HUES6 (cell line): ENCODE measurements around the gene EHMT1.
A peak's percentile ranks its signal among the peaks of the same experiment; 100 is the strongest.
"Not testable (repeated sequence)": the region's sequence is repeated elsewhere in the genome, so short reads cannot be mapped to it uniquely, and the experiment has no call there.

Experiments used
- H3K27ac ChIP-seq: 2 replicates; pipeline ENCODE4 v1.7.0; 2013; ENCODE audit warnings: low read depth, mild to moderate bottlenecking, low read length, inconsistent platforms
- H3K27me3 ChIP-seq: 2 replicates; pipeline ENCODE4 v1.6.1; 2013; ENCODE audit warnings: low read length; ENCODE audit not compliant: control insufficient read depth, insufficient read depth
- H3K36me3 ChIP-seq: 2 replicates; pipeline ENCODE4 v1.6.1; 2013; ENCODE audit warnings: low read length; ENCODE audit not compliant: control insufficient read depth, insufficient read depth
- H3K4me1 ChIP-seq: 2 replicates; pipeline ENCODE4 v1.6.1; 2013; ENCODE audit warnings: low read length; ENCODE audit not compliant: control insufficient read depth, insufficient read depth
- H3K4me3 ChIP-seq: 2 replicates; pipeline ENCODE4 v1.5.1; 2013; ENCODE audit warnings: low read depth, low read length
- H3K9ac ChIP-seq: one replicate; pipeline ENCODE4 v1.6.1; 2013; ENCODE audit warnings: mild to moderate bottlenecking, low read length
- H3K9me3 ChIP-seq: 2 replicates; pipeline ENCODE4 v1.6.1; 2013; ENCODE audit warnings: low read depth, low read length; ENCODE audit not compliant: control insufficient read depth, insufficient read depth

The EHMT1 gene

DNA sequence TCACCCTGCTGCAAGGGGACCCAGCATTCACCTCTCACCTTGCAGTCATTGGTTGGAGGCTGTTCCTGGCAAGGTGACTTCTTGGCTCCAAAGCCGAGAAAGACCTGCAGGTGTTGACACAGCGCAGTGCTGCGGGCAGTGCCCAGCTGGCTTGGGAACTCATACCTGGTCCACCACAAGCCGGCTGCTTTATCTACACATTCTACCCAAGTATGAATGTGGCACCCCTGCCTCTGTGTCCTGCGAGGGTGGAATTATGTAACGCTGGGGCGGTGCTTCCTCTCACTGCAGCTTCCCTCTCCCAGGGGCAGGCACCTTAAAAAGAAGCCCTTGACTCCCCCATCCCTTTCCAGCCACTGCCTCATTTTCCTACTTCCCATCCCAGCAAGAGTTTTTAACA lies 26.0 kb upstream of the EHMT1 start:
- Histone ChIP-seq H3K36me3 (peaks cover 14% of the 10 kb centered on the region), H3K9ac (no peak overlapping the region), H3K4me1 (0 out of 2 replicates have a peak, but pooled peaks cover 2% of the 10 kb centered on the region), H3K4me3 (no peak overlapping the region), H3K27ac (no peak overlapping the region), H3K9me3 (no peaks in the 10 kb centered on the region), H3K27me3 (no peaks in the 10 kb centered on the region)

DNA sequence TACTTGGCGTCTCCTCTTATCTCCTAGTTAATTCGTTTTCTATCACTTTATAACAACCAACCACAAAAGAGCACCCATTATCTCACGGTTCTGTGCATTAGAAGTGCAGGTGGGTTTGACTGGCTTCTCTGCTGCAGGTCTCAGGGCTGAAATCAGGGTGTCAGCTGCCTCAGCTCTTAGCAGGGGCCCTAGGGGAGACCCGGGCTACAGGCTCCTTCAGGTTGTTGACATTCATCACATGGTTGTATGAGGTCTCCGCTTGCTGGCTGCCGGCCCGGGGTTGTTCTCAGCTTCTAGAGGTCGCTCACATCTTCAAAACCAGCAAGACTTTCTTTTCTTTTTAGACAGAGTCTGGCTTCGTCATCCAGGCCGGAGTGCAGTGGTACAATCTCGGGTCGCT lies 25.6 kb upstream of the EHMT1 start:
- H3K4me3 ChIP-seq, result no peak overlapping the region
- no peaks in the 10 kb centered on the region for H3K9me3 ChIP-seq
- H3K27me3 ChIP-seq, result no peaks in the 10 kb centered on the region
- 0 out of 2 replicates have a peak, but pooled peaks cover 2% of the 10 kb centered on the region for H3K4me1 ChIP-seq
- peaks cover 10% of the 10 kb centered on the region for H3K36me3 ChIP-seq
- no peak overlapping the region for H3K9ac ChIP-seq
- no peak overlapping the region for H3K27ac ChIP-seq

DNA sequence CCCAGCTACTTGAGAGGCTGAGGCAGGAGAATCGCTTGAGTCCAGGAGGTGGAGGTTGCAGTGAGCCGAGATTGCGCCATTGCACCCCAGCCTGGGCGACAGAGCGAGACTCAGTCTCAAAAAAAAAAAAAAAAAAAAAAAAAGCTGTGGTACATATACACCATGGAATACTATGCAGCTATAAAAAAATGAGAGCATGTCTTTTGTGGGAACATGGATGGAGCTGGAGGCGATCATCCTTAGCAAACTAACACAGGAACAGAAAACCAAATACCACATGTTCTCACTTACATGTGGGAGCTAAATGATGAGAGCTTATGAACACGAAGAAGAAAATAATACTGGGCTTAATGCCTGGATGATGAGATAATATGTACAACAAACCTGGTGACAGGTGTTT lies 22.2 kb upstream of the EHMT1 start:
- H3K9ac ChIP-seq, H3K27ac ChIP-seq, H3K9me3 ChIP-seq, H3K36me3 ChIP-seq, H3K27me3 ChIP-seq, H3K4me1 ChIP-seq, H3K4me3 ChIP-seq: not testable (repeated sequence)

- no peak overlapping the region for H3K9ac ChIP-seq
- H3K9me3 ChIP-seq, result no peaks in the 10 kb centered on the region
- no peak overlapping the region for H3K4me3 ChIP-seq
- no peaks in the 10 kb centered on the region for H3K36me3 ChIP-seq
- H3K27me3 ChIP-seq, result peaks cover 12% of the 10 kb centered on the region
- H3K27ac ChIP-seq, result no peak overlapping the region
- peaks cover 7% of the 10 kb centered on the region; the same call in 1 of the 2 replicates for H3K4me1 ChIP-seq
These were observed 19.9 kb upstream of the EHMT1 start for GRCh38 chr9:137598943-137599342.

GRCh38 chr9:137602661-137603060 lies 16.1 kb upstream of the EHMT1 start:
- H3K36me3 ChIP-seq, result no peaks in the 10 kb centered on the region
- H3K9me3 ChIP-seq, result no peaks in the 10 kb centered on the region
- no peak overlapping the region for H3K9ac ChIP-seq
- no peak overlapping the region for H3K4me3 ChIP-seq
- H3K4me1 ChIP-seq, result peaks cover 25% of the 10 kb centered on the region
- H3K27me3 ChIP-seq, result peaks cover 33% of the 10 kb centered on the region
- H3K27ac ChIP-seq, result no peak overlapping the region

DNA sequence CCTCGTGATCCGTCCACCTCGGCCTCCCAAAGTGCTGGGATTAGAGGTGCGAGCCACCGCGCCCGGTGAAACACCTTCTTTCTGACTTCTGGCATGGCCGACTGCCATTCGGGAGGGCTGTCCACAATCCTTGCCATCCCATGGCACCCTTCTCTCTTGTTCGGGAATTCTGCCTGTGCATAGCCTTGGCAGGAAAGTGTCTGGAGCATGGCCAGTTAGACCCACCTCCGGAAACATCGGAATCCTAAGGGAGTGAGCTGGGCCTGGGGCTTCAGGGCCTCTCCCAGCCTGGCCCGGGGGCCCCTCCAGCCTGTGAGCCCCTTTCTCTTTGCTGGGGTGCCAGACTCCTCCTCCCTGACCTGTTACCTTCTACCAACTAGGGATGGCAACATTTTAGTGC lies 14.9 kb upstream of the EHMT1 start:
- peaks cover 25% of the 10 kb centered on the region for H3K4me1 ChIP-seq
- peaks cover 33% of the 10 kb centered on the region for H3K27me3 ChIP-seq
- H3K4me3 ChIP-seq, result peak overlapping the region; percentile 32; the same call in 1 of the 2 replicates
- H3K36me3 ChIP-seq, result no peaks in the 10 kb centered on the region
- H3K27ac ChIP-seq, result no peak overlapping the region
- H3K9me3 ChIP-seq, result no peaks in the 10 kb centered on the region
- no peak overlapping the region for H3K9ac ChIP-seq

DNA sequence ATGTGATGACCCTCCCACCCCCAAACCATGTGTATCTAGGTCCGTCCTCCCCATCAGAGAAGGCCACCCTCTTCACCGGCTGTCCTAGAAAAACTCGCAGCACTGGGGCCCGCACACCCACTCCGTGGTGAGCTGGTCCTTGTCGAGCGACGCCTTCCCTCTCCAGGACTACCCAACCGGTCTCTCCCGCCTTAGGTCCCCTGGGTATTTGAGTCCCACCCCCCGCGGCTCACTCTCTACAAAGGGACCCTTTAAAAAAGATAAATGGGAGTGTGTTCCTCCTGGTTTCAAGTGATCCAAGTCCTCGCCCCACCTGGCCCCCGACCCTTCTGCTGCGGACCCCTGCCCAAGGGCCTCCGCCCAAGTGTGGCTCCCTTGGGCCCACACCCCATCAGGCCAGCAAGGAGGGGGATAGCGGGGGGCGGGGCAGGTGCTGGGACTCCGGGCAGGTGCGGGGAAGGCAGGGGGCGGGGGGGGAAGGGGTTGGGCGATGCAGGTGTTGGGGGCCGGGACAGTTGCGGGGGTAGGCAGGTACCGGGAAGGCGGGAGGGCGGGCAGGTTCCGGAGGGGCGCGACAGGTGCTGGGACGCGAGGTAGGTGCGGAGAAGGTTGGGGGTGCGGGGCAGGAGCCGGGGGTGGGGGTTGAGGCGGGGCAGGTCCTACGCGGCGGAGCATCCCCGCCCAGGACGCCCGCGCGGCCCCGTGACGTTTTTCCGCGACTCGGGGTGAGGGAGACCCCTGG lies 14.3 kb upstream of the EHMT1 start:
- no peak overlapping the region for H3K27ac ChIP-seq
- peak overlapping the region; percentile 50 for H3K4me3 ChIP-seq
- no peak overlapping the region for H3K9ac ChIP-seq

GRCh38 chr9:137605121-137606004 lies 13.4 kb upstream of the EHMT1 start, which contains the start of gene ARRDC1:
TSS of gene ARRDC1 (plus strand) at chr9:137605686. CDS start at chr9:137605718, 32 bp downstream.
- H3K27ac ChIP-seq, result no peak within 1 kb of the TSS
- H3K27me3 ChIP-seq, result peaks cover 33% of the 10 kb centered on the region
- H3K4me3 ChIP-seq, result peak within 1 kb of the TSS; percentile 88
- no peaks in the 10 kb centered on the region for H3K9me3 ChIP-seq
- H3K4me1 ChIP-seq, result peaks cover 25% of the 10 kb centered on the region
- H3K36me3 ChIP-seq, result no peaks in the 10 kb centered on the region
- peak within 1 kb of the TSS; percentile 81 for H3K9ac ChIP-seq

More for the DNA sequence above, 14.3 kb upstream of the EHMT1 start:
- no peaks in the 10 kb centered on the region for H3K9me3 ChIP-seq
- peaks cover 33% of the 10 kb centered on the region for H3K27me3 ChIP-seq
- no peaks in the 10 kb centered on the region for H3K36me3 ChIP-seq
- H3K4me1 ChIP-seq, result peaks cover 25% of the 10 kb centered on the region

GRCh38 chr9:137606005-137606621 lies 12.7 kb upstream of the EHMT1 start:
- Histone ChIP-seq H3K4me1 (peaks cover 27% of the 10 kb centered on the region), H3K27ac (no peak overlapping the region), H3K4me3 (peak overlapping the region; percentile 88), H3K27me3 (peaks cover 33% of the 10 kb centered on the region), H3K36me3 (no peaks in the 10 kb centered on the region), H3K9ac (peak overlapping the region; percentile 81), H3K9me3 (no peaks in the 10 kb centered on the region)

DNA sequence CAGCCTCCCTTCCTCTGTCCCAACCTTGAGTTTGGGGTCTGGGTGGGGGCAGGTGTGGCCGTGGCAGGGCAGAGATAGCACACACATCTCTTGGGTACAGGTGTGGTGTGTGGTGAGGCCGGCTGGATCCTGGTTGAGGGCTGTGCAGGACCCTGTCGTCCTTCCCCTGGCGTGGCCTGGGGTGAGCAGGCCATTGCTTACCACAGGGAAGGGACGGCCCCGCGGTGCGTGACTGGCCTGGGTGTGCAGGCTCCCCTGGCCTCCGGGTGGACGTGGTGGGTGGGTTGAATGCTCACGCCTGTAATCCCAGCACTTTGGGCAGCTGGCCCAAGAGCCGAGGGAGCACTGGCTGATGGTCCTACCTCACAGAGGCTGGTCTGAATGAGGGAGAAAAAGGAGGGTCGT lies 12.1 kb upstream of the EHMT1 start:
- peak overlapping the region; percentile 88 for H3K4me3 ChIP-seq
- H3K9me3 ChIP-seq, result no peaks in the 10 kb centered on the region
- peaks cover 33% of the 10 kb centered on the region for H3K27me3 ChIP-seq
- peak overlapping the region; percentile 81 for H3K9ac ChIP-seq
- no peak overlapping the region for H3K27ac ChIP-seq
- peaks cover 33% of the 10 kb centered on the region for H3K4me1 ChIP-seq
- H3K36me3 ChIP-seq, result no peaks in the 10 kb centered on the region
